Pancreas (tissue), 10 donors: ENCODE results near the gene POP4. TPM values are rescaled to one million over a fixed set of nuclear protein-coding genes. Genes with fewer than 3 reads are reported as not detected.

Source experiments
- ATAC-seq, 4 donors: fragments of 200-7000 bp; cut with Tn5 transposase; one replicate each; pipeline versions ENCODE4 v1.8.0 to v1.9.1; 2020; ENCODE audit warnings: mild to moderate bottlenecking in 4 of 4, moderate library complexity in 4 of 4
- DNase-seq, 6 donors: peaks; one replicate each; pipeline ENCODE4 v3.0.0-alpha.2; 2020
- FAIRE-seq: peaks from 2 replicates; lab custom pipeline; 2012; peaks lifted over from hg19 to GRCh38; lab: Jason Lieb, UNC
- H3K27ac ChIP-seq, 4 donors: fragments of 200-600 bp; sonication (generic); 1 replicate in 3 of 4; 2 replicates in 1 of 4; pipeline versions ENCODE4 v1.5.0 to v1.8.0; 2020
- H3K27me3 ChIP-seq, 4 donors: fragments of 200-600 bp; one replicate each; pipeline ENCODE4 v1.8.0; 2021
- H3K36me3 ChIP-seq, 3 donors: fragments of 200-600 bp; sonication (generic) in 1 of 3; one replicate each; pipeline versions ENCODE4 v1.5.0 to v1.8.0; 2020 to 2021
- H3K4me1 ChIP-seq, 3 donors: fragments of 200-600 bp; one replicate each; pipeline ENCODE4 v1.8.0; 2021
- H3K4me3 ChIP-seq, 4 donors: fragments of 200-600 bp; sonication (generic) in 2 of 4; one replicate each; pipeline versions ENCODE4 v1.5.0 to v1.8.0; 2020 to 2021
- H3K9me3 ChIP-seq, 4 donors: fragments of 200-600 bp; one replicate each; pipeline ENCODE4 v1.8.0; 2021
- WGBS, 2 donors: extraction: QIAGEN DNeasy Blood & Tissue Kit; methylation state at CpG; one replicate each; pipeline ENCODE4 v1.1.7; 2013; 5-methylcytosine and 5-hydroxymethylcytosine counted together
- intact Hi-C, 3 donors: fragments of 100-400 bp; cut with DNase I; formaldehyde crosslinking; loops; one replicate each; pipeline versions ENCODE4 v1.11.1 to v1.14.2; 2022
- polyA plus RNA-seq, 2 donors: library from polyadenylated mRNA; stranded (reverse); fragments of 200-250 nt; gene quantifications; one replicate each; pipeline ENCODE4 v1.2.3, GENCODE V29; 2013
- total RNA-seq, 6 donors: library from RNA; stranded (reverse); fragmentation: NEBNext Ultra II Directional in 4 of 6; extraction: Animal tissue kit (Norgen Biotek cat#: 25700) in 4 of 6; gene quantifications; one replicate each; pipeline versions ENCODE4 v1.2.1 to v1.2.4, GENCODE V29; 2021 to 2023
- TF ChIP-seq, protein P1 (sequence below), 4 donors: fragments of 200-600 bp; sonication (generic) in 3 of 4; IDR thresholded peaks; one replicate each; pipeline versions ENCODE4 v1.5.0 to v1.8.0; 2021; ENCODE audit warnings: antibody characterized with exemption in 4 of 4
- donor health status: healthy with polysubstance abuse.
- donor health status: DM: no; HTN: no; CAD: no; lungs with moderate emphysema.
- donor health status: DM: no; HTN: no; CAD: no.
- donor health status: control.
- donor health status: control.
- donor health status: Bipolar disorder and iron deficiency.
- donor health status: DM: yes; HTN: yes; CAD: no.
- donor health status: DM: no; HTN: no; CAD: no.
- donor health status: DM: no; HTN: no; CAD: no.
- donor health status: DM: yes; HTN: yes; CAD: no.

The POP4 gene
- total and polyA plus RNA-seq, 8 donors: 14.3 to 50.3 (median 25.0) TPM

DNA sequence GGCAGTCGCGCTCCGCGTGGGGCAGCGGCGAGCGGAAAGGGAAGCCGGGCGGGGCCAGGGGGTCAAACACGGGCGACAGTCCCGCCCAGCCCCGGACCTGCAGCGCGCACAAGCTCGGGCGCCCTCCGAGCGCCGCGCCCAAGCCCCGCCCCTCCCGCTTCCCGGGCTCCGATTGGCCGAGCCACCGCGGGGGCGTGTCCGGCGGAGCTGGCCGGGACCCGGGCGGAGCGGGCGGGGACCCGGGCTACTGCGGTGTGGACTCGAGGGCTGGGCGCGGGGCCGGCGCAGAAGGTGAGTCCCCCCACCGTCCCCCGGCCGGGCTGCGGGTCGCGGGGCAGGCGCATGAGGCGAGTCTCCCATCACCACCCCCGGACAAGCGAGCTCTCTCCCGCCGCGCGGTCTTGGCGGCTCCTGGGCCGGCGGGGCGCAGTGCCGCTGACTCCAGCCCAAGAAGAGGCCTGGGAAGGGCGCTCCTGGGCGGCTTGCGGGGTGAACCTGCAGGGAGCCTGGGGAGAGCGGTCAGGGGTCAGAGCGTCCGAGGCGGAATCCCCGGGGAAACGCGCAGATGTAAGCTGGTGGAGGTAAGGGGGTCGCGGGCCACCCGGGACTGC is 59.2 kb downstream of the POP4 start, which contains the start of gene PLEKHF1:
PLEKHF1 (plus strand) TSS at position 247 of the 611 bp plus-strand sequence. CDS start 8,379 bp downstream, outside the sequence.
- Histone ChIP-seq H3K27ac (peak within 1 kb of the TSS; percentile 26 to 86 (median 72)), H3K27me3 (no peaks in the 10 kb centered on the region), H3K9me3 (no peaks in the 10 kb centered on the region), H3K4me1 (peaks cover 21 to 40% (median 23%) of the 10 kb centered on the region in 3 donors), H3K36me3 (no peaks in the 10 kb centered on the region), H3K4me3 (peak within 1 kb of the TSS; percentile 63 to 95 (median 86))
- ATAC-seq: peak; percentile 87 to 95 (median 94)
- WGBS, 2 donors: 0 to 1% methylated on average over 51 to 75 of the region's 75 CpGs
- TF ChIP-seq, protein P1, sequence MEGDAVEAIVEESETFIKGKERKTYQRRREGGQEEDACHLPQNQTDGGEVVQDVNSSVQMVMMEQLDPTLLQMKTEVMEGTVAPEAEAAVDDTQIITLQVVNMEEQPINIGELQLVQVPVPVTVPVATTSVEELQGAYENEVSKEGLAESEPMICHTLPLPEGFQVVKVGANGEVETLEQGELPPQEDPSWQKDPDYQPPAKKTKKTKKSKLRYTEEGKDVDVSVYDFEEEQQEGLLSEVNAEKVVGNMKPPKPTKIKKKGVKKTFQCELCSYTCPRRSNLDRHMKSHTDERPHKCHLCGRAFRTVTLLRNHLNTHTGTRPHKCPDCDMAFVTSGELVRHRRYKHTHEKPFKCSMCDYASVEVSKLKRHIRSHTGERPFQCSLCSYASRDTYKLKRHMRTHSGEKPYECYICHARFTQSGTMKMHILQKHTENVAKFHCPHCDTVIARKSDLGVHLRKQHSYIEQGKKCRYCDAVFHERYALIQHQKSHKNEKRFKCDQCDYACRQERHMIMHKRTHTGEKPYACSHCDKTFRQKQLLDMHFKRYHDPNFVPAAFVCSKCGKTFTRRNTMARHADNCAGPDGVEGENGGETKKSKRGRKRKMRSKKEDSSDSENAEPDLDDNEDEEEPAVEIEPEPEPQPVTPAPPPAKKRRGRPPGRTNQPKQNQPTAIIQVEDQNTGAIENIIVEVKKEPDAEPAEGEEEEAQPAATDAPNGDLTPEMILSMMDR (IDR thresholded peaks at IDR 0.05): no peak
- intact Hi-C loops: loop anchor here in 1 of 3 donors (10.0 kb wide), 1 partner anchor 51 kb away; no protein-coding TSS in a partner anchor
- no peak for FAIRE-seq
- DNase-seq: peak; percentile 84 to 98 (median 92)

DNA sequence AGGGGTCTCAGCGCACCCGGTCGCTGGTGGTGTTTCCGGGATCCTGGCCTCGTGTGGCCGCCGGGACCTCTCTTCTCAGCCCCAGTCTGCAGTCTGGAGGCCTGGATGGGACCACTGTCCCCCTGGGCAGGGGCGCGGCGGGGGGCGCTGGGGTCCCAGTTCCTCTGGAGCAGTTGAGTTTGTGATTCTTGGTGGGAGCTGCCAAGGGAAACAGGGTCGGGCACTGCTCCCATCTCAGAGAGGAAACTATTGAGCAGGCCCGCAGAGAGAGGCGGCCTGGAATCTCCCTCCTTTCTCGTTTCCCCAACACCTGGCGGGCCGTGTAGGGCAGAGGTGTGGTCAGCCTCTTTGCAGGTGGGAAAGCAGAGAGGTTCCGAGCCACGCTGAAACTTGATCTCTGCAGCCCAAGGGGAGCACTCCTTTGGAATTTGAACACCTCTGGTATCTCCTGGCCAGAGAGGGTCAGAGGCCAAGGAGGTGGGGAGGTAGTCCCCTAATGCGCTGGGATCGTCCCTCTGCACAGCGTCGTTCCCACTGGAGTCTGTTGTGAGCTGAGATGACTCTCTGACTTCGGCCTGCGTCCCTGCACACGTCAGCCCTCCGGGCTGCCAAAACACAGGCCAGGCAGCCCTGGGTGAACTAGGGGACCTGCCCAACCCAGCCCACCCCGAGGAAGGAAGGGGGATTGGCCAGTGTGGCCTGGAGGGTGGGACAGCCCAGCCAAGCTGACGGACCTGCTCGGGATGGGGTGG is 59.9 kb downstream of the POP4 start:
- Histone ChIP-seq H3K4me3 (peak overlapping the region; percentile 63 to 95 (median 86)), H3K36me3 (no peaks in the 10 kb centered on the region), H3K27me3 (no peaks in the 10 kb centered on the region), H3K4me1 (peaks cover 21 to 40% (median 23%) of the 10 kb centered on the region in 3 donors), H3K27ac (peak overlapping the region; percentile 26 to 85 (median 64)), H3K9me3 (no peaks in the 10 kb centered on the region)
- TF ChIP-seq, protein P1 (IDR thresholded peaks at IDR 0.05): no peak
- intact Hi-C loops: loop anchor here in 1 of 3 donors (10.0 kb wide), 1 partner anchor 51 kb away; no protein-coding TSS in a partner anchor
- ATAC-seq: peak; percentile 20 to 37 (median 30)
- 7 to 11% methylated on average over 30 of the region's 30 CpGs for WGBS, 2 donors
- DNase-seq: peak in 2 of 6 donors; percentile 44 to 65
- FAIRE-seq: no peak

Other genes with a start within 250 kb of the POP4 start
- gene VSTM2B, start 80.3 kb upstream of the POP4 start, total RNA-seq: not detected
- gene VSTM2B, start 80.3 kb upstream of the POP4 start, polyA plus RNA-seq: under 1 TPM in 1 of 2 donors, not detected in 1; 0.05 TPM
- gene PLEKHF1, start 59.2 kb downstream of the POP4 start, total RNA-seq: 1 to 10 TPM; 2.1 to 8.4 (median 3.7) TPM
- 1 to 10 TPM; 9.1 to 9.3 TPM for gene PLEKHF1, start 59.2 kb downstream of the POP4 start, polyA plus RNA-seq
- 10 to 100 TPM; 11.0 to 16.9 (median 12.9) TPM for gene C19orf12, start 109.0 kb downstream of the POP4 start, total RNA-seq
- gene C19orf12, start 109.0 kb downstream of the POP4 start, polyA plus RNA-seq: 10 to 100 TPM; 11.0 to 11.5 TPM
- gene CCNE1, start 205.7 kb downstream of the POP4 start, total RNA-seq: under 1 TPM; 0.23 to 0.92 (median 0.65) TPM
- 1 to 10 TPM; 1.2 to 1.9 TPM for gene CCNE1, start 205.7 kb downstream of the POP4 start, polyA plus RNA-seq